ENCODE measurements around the gene KLHL4.
"Not testable (repeated sequence)": the region's sequence is repeated elsewhere in the genome, so short reads cannot be mapped to it uniquely, and the experiment has no call there.

KLHL4 gene

DNA sequence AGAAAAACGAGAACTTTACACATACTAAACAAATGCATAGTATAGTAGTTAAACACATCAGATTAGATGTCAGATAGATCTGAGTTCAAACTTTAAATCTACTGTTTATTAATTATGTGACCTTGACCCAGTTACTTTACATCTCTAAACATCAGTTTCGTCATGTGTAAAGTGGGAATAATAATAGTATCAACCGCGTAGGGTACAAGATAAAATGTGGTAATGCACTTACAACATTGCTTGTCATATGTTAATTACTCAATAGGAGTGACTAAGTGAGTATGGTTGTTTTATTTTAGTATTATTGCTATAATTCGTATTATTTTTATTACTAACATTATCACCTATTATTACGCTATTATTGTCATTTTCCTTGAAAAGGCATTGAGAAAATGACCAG lies 144.2 kb downstream of the KLHL4 start:
- DNase-seq, result no peak
- ATAC-seq, result no peak

- DNase-seq (no peak), ATAC-seq (no peak)
Measured at GRCh38 chrX:87663421-87663820, 145.8 kb downstream of the KLHL4 start.

GRCh38 chrX:87664381-87664780 lies 146.8 kb downstream of the KLHL4 start:
- DNase-seq, result no peak
- ATAC-seq, result no peak

GRCh38 chrX:87679849-87680248 lies 162.2 kb downstream of the KLHL4 start:
- DNase-seq (no peak), ATAC-seq (no peak)

DNA sequence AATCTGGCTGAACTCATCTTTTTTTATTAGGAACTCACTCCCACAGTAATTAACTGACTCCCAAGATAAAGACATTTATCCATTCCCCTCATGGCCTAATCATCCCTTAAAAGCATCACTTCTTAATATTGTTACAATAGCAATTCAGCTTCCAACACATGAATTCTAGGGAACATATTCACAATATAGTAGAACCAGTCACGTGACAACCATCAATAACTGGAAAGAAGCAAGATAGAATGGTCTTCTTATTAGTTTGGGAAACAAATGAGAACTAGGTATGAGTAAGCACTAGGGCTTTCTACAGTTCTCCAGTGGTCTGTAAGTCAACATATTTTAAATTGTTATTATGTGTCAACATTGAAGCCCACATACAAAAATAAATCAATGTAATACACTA lies 170.1 kb downstream of the KLHL4 start:
- ATAC-seq, result no peak
- DNase-seq, result no peak

DNA sequence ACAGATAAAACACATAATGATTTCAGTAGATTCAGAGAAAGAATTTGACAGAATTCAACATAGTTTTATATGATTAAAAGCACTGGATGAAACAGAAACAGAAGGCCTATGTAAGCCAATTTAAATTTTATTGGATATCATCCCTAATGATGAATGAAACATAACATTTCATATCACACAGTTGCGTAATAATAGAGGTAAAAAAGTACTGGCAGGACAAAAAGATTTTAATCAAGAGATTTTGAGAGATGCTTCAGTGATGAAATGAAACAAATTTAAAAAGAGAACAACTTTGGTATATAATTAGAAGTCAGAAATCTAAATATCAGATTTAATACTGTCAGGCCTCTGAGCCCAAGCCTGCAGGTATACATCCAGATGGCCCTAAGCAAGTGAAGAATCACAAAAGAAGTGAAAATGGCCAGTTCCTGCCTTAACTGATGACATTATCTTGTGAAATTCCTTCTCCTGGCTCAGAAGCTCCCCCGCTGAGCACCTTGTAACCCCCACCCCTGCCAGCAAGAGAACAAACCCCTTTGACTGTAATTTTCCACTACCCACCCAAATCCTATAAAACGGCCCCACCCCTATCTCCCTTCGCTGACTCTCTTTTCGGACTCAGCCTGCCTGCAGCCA lies 170.6 kb downstream of the KLHL4 start:
- ATAC-seq, result not testable (repeated sequence)

GRCh38 chrX:87689218-87689617 lies 171.6 kb downstream of the KLHL4 start:
- not testable (repeated sequence) for ATAC-seq, DNase-seq

More for the DNA sequence above, 170.6 kb downstream of the KLHL4 start:
- not testable (repeated sequence) for DNase-seq

DNA sequence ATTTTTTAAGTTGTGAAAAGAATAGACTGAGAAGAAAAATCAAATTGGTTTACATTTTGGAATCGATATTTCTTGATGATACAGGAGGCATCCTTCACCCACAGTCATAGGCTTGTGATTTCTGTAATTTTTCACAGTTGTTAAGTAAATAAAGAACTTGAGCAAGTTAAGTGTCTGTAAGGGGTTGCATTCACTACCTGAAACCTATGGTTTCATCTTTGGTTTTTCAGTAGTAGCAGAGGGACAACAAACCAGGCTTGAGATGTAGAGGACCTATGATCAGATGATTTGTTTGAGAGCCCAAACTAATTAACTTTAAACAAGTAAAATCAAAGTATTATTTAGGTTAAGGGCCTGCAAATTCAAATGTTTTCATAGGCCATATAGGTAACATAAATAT lies 175.6 kb downstream of the KLHL4 start:
- ATAC-seq (no peak), DNase-seq (no peak)

GRCh38 chrX:87697409-87697808 lies 179.8 kb downstream of the KLHL4 start:
- no peak for DNase-seq
- ATAC-seq, result no peak

GRCh38 chrX:87702795-87703194 lies 185.2 kb downstream of the KLHL4 start:
- ATAC-seq (no peak), DNase-seq (no peak)

- not testable (repeated sequence) for ATAC-seq
Measured at GRCh38 chrX:87703469-87703868, 185.9 kb downstream of the KLHL4 start.

GRCh38 chrX:87706134-87706533 lies 188.5 kb downstream of the KLHL4 start:
- ATAC-seq (no peak), DNase-seq (no peak)

More at GRCh38 chrX:87703469-87703868, 185.9 kb downstream of the KLHL4 start:
- DNase-seq, result not testable (repeated sequence)

- DNase-seq, result no peak
- no peak for ATAC-seq
Measured at GRCh38 chrX:87710580-87710979, 193.0 kb downstream of the KLHL4 start.
